Thoracic aorta (tissue), 2 donors: ENCODE measurements around the gene NMRK2. TPM values are rescaled to one million over a fixed set of nuclear protein-coding genes. Genes with fewer than 3 reads are reported as not detected.
"Not testable (repeated sequence)": the region's sequence is repeated elsewhere in the genome, so short reads cannot be mapped to it uniquely, and the experiment has no call there.

Experiments
- ATAC-seq: fragments of 150-250 bp; one replicate; pipeline ENCODE4 v1.8.0; 2017; ENCODE audit warnings: low read depth; ENCODE audit not compliant: insufficient number of reproducible peaks, low FRiP score
- DNase-seq: peaks from one replicate; pipeline ENCODE4 v3.0.0-alpha.2; 2020; ENCODE audit warnings: low spot score
- H3K27ac ChIP-seq, 2 donors: fragments of 200-600 bp; sonication (generic); 1 replicate in 1 of 2; 2 replicates in 1 of 2; pipeline ENCODE4 v1.5.1; 2016; ENCODE audit warnings: mild to moderate bottlenecking in 2 of 2, moderate library complexity in 2 of 2
- H3K27me3 ChIP-seq: fragments of 200-600 bp; sonication (generic); replicated peaks from 2 replicates; pipeline ENCODE4 v1.6.0; 2016; ENCODE audit warnings: mild to moderate bottlenecking; ENCODE audit not compliant: insufficient read depth
- H3K36me3 ChIP-seq: fragments of 200-600 bp; sonication (generic); one replicate; pipeline ENCODE4 v1.5.1; 2016
- H3K4me1 ChIP-seq, 2 donors: fragments of 200-600 bp; sonication (generic); 1 replicate in 1 of 2; 2 replicates in 1 of 2; pipeline versions ENCODE4 v1.5.1 to v1.6.0; 2016; ENCODE audit warnings: low read depth in 2 of 2, mild to moderate bottlenecking in 1 of 2; ENCODE audit not compliant: control insufficient read depth in 1 of 2
- H3K4me3 ChIP-seq: fragments of 200-600 bp; sonication (generic); 2 replicates; pipeline ENCODE4 v1.5.1; 2016; ENCODE audit warnings: mild to moderate bottlenecking
- H3K9me3 ChIP-seq: fragments of 200-600 bp; sonication (generic); 2 replicates; pipeline ENCODE4 v1.5.1; 2016
- total RNA-seq, 2 donors: library from RNA; depleted of rRNA; stranded (reverse); fragments of >200 nt; gene quantifications; one replicate each; pipeline versions ENCODE4 v1.1.0 to v1.2.3, GENCODE V29; 2016
- TF ChIP-seq, protein P1 (sequence below): fragments of 200-600 bp; sonication (generic); IDR thresholded peaks from one replicate; pipeline ENCODE4 v1.5.1; 2019; ENCODE audit warnings: antibody characterized with exemption

Gene NMRK2
- total RNA-seq, 2 donors from 2014 or later, result 1.8 TPM; not detected in 1

DNA sequence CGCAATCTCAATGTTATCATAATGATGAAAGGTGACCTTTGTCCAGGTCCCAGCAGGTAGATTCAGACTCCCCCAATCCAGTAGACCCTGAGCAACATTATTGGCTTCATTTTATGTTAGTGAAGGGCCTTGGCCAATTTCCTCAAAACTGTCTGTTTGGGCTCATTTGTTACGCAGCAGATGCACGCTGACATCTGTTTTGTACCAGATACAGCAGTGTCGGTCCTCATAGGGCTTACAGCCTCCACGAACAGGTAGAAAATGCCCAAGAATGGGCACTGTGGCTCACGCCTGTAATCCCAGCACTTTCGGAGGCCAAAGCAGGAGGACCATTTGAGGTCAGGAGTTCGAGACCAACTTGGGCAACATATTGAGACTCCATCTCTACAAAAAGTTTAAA lies 13.1 kb upstream of the NMRK2 start:
- Histone ChIP-seq H3K4me1 (no peaks in the 10 kb centered on the region), H3K9me3 (peaks cover 4% of the 10 kb centered on the region), H3K27ac (no peak overlapping the region), H3K27me3 (no peaks in the 10 kb centered on the region), H3K36me3 (no peaks in the 10 kb centered on the region), H3K4me3 (no peak overlapping the region)
- ATAC-seq (no peak), DNase-seq (no peak)
- TF ChIP-seq, protein P1, sequence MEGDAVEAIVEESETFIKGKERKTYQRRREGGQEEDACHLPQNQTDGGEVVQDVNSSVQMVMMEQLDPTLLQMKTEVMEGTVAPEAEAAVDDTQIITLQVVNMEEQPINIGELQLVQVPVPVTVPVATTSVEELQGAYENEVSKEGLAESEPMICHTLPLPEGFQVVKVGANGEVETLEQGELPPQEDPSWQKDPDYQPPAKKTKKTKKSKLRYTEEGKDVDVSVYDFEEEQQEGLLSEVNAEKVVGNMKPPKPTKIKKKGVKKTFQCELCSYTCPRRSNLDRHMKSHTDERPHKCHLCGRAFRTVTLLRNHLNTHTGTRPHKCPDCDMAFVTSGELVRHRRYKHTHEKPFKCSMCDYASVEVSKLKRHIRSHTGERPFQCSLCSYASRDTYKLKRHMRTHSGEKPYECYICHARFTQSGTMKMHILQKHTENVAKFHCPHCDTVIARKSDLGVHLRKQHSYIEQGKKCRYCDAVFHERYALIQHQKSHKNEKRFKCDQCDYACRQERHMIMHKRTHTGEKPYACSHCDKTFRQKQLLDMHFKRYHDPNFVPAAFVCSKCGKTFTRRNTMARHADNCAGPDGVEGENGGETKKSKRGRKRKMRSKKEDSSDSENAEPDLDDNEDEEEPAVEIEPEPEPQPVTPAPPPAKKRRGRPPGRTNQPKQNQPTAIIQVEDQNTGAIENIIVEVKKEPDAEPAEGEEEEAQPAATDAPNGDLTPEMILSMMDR, result no peak

DNA sequence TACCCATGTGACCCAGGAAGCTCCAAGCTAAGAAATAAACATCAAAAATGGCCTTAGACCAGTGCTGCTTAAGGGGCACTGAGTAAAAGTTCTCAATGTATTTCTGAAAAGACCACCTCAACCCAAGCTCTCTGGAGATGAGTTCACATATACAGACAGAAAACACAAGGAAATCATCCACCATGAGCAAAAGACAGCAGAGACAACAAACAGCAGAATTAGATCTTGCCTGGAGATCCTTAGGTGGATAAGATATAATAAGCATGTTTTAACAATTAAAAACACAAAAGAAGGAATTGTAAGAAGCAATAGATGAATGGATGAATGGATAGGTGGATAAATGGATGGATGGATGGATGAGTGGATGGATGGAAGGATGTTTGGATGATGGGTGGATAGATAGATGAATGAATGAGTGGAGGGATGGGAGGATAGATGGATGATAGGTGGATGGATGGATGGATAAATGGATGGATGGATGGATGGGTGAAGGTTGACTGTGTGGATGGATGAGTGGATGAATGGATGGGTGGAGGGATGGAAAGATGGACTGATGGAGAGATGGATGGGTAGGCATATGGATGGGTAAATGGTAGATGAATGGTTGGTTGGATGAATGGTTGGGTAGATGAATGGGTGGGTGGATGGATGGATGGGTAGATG lies 9.6 kb upstream of the NMRK2 start:
- ATAC-seq, result no peak
- Histone ChIP-seq H3K4me3 (no peak overlapping the region), H3K27me3 (no peaks in the 10 kb centered on the region), H3K36me3 (no peaks in the 10 kb centered on the region), H3K4me1 (no peaks in the 10 kb centered on the region), H3K27ac (no peak overlapping the region), H3K9me3 (peaks cover 4% of the 10 kb centered on the region)
- TF ChIP-seq, protein P1, result no peak
- DNase-seq, result no peak

GRCh38 chr19:3923912-3924311 lies 9.0 kb upstream of the NMRK2 start:
- Histone ChIP-seq H3K27me3 (no peaks in the 10 kb centered on the region), H3K27ac (no peak overlapping the region), H3K9me3 (peaks cover 4% of the 10 kb centered on the region), H3K4me3 (no peak overlapping the region), H3K36me3 (no peaks in the 10 kb centered on the region), H3K4me1 (no peaks in the 10 kb centered on the region)
- ATAC-seq (no peak), DNase-seq (no peak)
- TF ChIP-seq, protein P1, result no peak

DNA sequence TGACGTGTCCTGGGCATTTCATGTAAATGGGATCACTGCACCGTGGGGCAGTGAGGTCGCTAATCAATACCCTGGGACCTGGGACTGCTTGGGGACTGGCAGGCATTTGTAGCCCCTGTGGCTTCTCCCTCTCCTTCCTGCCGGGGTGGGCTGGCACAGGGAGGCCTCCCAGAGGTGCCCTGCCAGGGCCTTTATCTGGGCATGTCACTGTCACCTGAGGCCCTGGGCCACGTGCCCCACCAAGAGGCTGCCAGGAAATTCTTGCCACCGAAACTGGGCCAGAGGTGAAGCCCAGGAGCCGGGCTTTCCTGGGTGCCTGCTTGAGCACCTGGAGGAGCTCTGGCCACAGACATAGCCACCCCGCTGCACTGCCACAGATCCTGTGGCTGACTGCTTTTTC lies 1.8 kb upstream of the NMRK2 start:
- no peaks in the 10 kb centered on the region for H3K27me3 ChIP-seq
- ATAC-seq (no peak), DNase-seq (no peak)
- H3K4me1 ChIP-seq, result peaks cover 0 to 10% of the 10 kb centered on the region in 2 donors
- TF ChIP-seq, protein P1, result no peak
- no peak overlapping the region for H3K27ac ChIP-seq
- no peaks in the 10 kb centered on the region for H3K9me3 ChIP-seq
- no peaks in the 10 kb centered on the region for H3K36me3 ChIP-seq
- H3K4me3 ChIP-seq, result no peak overlapping the region

- TF ChIP-seq, protein P1, result no peak
- Histone ChIP-seq H3K36me3 (no peaks in the 10 kb centered on the region), H3K27ac (no peak overlapping the region), H3K27me3 (no peaks in the 10 kb centered on the region), H3K9me3 (no peaks in the 10 kb centered on the region), H3K4me1 (peaks cover 0 to 10% of the 10 kb centered on the region in 2 donors), H3K4me3 (no peak overlapping the region)
- ATAC-seq (no peak), DNase-seq (no peak)
Measured at GRCh38 chr19:3936506-3937442, 3.9 kb downstream of the NMRK2 start.

GRCh38 chr19:3938300-3938950 lies 5.6 kb downstream of the NMRK2 start:
- not testable (repeated sequence) for H3K27ac ChIP-seq, H3K36me3 ChIP-seq, ATAC-seq, H3K27me3 ChIP-seq, H3K9me3 ChIP-seq, H3K4me1 ChIP-seq, H3K4me3 ChIP-seq, DNase-seq
